ENCODE measurements around the gene IFNAR1. TPM values are rescaled to one million over a fixed set of nuclear protein-coding genes. Genes with fewer than 3 reads are reported as not detected.

The IFNAR1 gene
- total RNA-seq, 2 donors from 2014 or later: 11.7 to 16.9 TPM

- Histone ChIP-seq H3K9ac (ENCODE audit: extremely low read depth, low read length, poor library complexity, severe bottlenecking) (no peak overlapping the region), H3K4me1 (ENCODE audit: control insufficient read depth, insufficient read depth, low read length) (no peaks in the 10 kb centered on the region), H3K9me3 (ENCODE audit: control insufficient read depth, low read length) (no peaks in the 10 kb centered on the region), H3K27me3 (ENCODE audit: control insufficient read depth, insufficient read depth, low read length, poor library complexity, severe bottlenecking) (no peaks in the 10 kb centered on the region), H3K27ac (ENCODE audit: low read depth, low read length) (no peak overlapping the region), H3K36me3 (ENCODE audit: control insufficient read depth, insufficient read depth, low read length) (no peaks in the 10 kb centered on the region), H3K4me3 (ENCODE audit: low read length) (no peak overlapping the region)
- no peaks in the 10 kb centered on the region for H3K27me3 Mint-ChIP-seq (ENCODE audit: insufficient read depth)
- TF ChIP-seq, protein P1, sequence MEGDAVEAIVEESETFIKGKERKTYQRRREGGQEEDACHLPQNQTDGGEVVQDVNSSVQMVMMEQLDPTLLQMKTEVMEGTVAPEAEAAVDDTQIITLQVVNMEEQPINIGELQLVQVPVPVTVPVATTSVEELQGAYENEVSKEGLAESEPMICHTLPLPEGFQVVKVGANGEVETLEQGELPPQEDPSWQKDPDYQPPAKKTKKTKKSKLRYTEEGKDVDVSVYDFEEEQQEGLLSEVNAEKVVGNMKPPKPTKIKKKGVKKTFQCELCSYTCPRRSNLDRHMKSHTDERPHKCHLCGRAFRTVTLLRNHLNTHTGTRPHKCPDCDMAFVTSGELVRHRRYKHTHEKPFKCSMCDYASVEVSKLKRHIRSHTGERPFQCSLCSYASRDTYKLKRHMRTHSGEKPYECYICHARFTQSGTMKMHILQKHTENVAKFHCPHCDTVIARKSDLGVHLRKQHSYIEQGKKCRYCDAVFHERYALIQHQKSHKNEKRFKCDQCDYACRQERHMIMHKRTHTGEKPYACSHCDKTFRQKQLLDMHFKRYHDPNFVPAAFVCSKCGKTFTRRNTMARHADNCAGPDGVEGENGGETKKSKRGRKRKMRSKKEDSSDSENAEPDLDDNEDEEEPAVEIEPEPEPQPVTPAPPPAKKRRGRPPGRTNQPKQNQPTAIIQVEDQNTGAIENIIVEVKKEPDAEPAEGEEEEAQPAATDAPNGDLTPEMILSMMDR (conservative IDR thresholded peaks at IDR 0.05): no peak
- no peak overlapping the region for H3K27ac Mint-ChIP-seq
- no peak overlapping the region for H3K4me3 Mint-ChIP-seq
- DNase-seq: peak; percentile 56
- 79 to 81% methylated on average over 13 to 20 of the region's 20 CpGs for WGBS, 2 experiments (ENCODE audit: insufficient coverage in 1 of 2, insufficient read length in 1 of 2)
- no peaks in the 10 kb centered on the region for H3K9me3 Mint-ChIP-seq
- H3K4me1 Mint-ChIP-seq: no peaks in the 10 kb centered on the region
- H3K36me3 Mint-ChIP-seq (ENCODE audit: low read depth): no peaks in the 10 kb centered on the region
Measured at GRCh38 chr21:33383056-33383888, 58.5 kb downstream of the IFNAR1 start.

GRCh38 chr21:33384841-33385331, 60.1 kb downstream of the IFNAR1 start:
- no peaks in the 10 kb centered on the region for H3K27me3 ChIP-seq (ENCODE audit: control insufficient read depth, insufficient read depth, low read length, poor library complexity, severe bottlenecking)
- no peaks in the 10 kb centered on the region for H3K9me3 Mint-ChIP-seq
- H3K9me3 ChIP-seq (ENCODE audit: control insufficient read depth, low read length): no peaks in the 10 kb centered on the region
- 95 to 96% methylated on average over 11 to 17 of the region's 17 CpGs for WGBS, 2 experiments (ENCODE audit: insufficient coverage in 1 of 2, insufficient read length in 1 of 2)
- DNase-seq: no peak
- TF ChIP-seq, protein P1 (conservative IDR thresholded peaks at IDR 0.05): no peak
- H3K36me3 Mint-ChIP-seq (ENCODE audit: low read depth): no peaks in the 10 kb centered on the region
- H3K4me1 Mint-ChIP-seq: no peaks in the 10 kb centered on the region
- no peaks in the 10 kb centered on the region for H3K27me3 Mint-ChIP-seq (ENCODE audit: insufficient read depth)
- no peak overlapping the region for H3K9ac ChIP-seq (ENCODE audit: extremely low read depth, low read length, poor library complexity, severe bottlenecking)
- no peaks in the 10 kb centered on the region for H3K36me3 ChIP-seq (ENCODE audit: control insufficient read depth, insufficient read depth, low read length)
- H3K27ac ChIP-seq (ENCODE audit: low read depth, low read length): no peak overlapping the region
- H3K4me3 Mint-ChIP-seq: no peak overlapping the region
- H3K27ac Mint-ChIP-seq: no peak overlapping the region
- H3K4me1 ChIP-seq (ENCODE audit: control insufficient read depth, insufficient read depth, low read length): no peaks in the 10 kb centered on the region
- no peak overlapping the region for H3K4me3 ChIP-seq (ENCODE audit: low read length)

DNA sequence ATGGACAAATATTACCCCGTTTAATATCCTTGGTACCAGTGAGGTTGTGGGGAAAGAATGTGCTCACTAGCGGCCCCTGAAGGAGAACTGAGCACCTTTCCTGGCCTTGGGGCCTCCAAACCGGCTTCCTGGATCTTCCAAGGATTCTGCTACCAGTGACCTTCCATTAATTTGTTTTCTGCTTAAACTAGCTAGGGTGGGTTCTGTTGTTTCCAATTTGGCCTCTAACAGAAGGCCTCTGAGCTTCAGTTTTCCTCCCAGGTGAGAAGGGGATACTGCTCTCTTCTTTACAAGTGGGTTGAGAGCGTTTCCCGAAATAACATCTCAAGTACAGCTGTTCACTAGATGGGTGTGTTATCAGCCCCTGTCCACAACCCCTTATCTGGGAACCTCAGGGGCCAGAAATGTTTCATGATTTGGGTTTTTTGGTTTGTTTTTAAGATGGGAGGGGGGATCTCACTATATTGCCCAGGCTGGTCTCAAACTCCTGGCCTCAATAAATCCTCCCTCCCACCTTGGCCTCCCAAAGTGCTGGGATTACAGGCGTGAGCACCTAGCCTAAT, 61.5 kb downstream of the IFNAR1 start:
- Histone ChIP-seq H3K4me1 (ENCODE audit: control insufficient read depth, insufficient read depth, low read length) (no peaks in the 10 kb centered on the region), H3K27ac (ENCODE audit: low read depth, low read length) (no peak overlapping the region), H3K4me3 (ENCODE audit: low read length) (no peak overlapping the region), H3K27me3 (ENCODE audit: control insufficient read depth, insufficient read depth, low read length, poor library complexity, severe bottlenecking) (no peaks in the 10 kb centered on the region), H3K9ac (ENCODE audit: extremely low read depth, low read length, poor library complexity, severe bottlenecking) (no peak overlapping the region), H3K36me3 (ENCODE audit: control insufficient read depth, insufficient read depth, low read length) (no peaks in the 10 kb centered on the region), H3K9me3 (ENCODE audit: control insufficient read depth, low read length) (no peaks in the 10 kb centered on the region)
- H3K9me3 Mint-ChIP-seq: no peaks in the 10 kb centered on the region
- H3K4me1 Mint-ChIP-seq: no peaks in the 10 kb centered on the region
- TF ChIP-seq, protein P1 (conservative IDR thresholded peaks at IDR 0.05): peak; percentile 73
- peak; percentile 78 for DNase-seq
- no peak overlapping the region for H3K4me3 Mint-ChIP-seq
- 69 to 85% methylated on average over 2 to 6 of the region's 6 CpGs for WGBS, 2 experiments (ENCODE audit: insufficient coverage in 1 of 2, insufficient read length in 1 of 2)
- H3K27ac Mint-ChIP-seq: no peak overlapping the region
- no peaks in the 10 kb centered on the region for H3K36me3 Mint-ChIP-seq (ENCODE audit: low read depth)
- peaks cover 2% of the 10 kb centered on the region for H3K27me3 Mint-ChIP-seq (ENCODE audit: insufficient read depth)
